GF-D8 (cell line): Measurements from ENCODE around the gene TMED9.

ENCODE experiments used
- DNase-seq: peaks from one replicate; lab custom pipeline; 2025; lab: John Stamatoyannopoulos, UW

The TMED9 gene

DNA sequence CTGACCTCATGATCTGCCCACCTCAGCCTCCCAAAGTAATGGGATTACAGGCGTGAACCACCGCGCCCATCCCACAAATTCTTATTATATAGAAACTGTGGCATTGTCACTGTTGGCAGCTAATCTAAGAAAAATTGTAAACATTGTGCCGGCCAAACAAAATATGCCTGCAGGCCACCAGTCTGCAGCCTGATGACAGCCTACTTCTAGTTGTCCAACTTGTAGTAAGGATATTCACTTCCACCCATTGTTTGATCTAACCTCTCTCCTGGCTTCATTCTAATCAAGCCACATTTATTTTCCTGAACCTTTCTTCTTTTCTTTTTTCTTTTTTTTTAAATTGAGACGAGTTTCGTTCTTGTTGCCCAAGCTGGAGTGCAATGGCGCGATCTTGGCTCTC, 13.7 kb upstream of the TMED9 start:
- DNase-seq: no peak

- no peak for DNase-seq
Observed at GRCh38 chr5:177588413-177588909, 3.5 kb upstream of the TMED9 start.

DNA sequence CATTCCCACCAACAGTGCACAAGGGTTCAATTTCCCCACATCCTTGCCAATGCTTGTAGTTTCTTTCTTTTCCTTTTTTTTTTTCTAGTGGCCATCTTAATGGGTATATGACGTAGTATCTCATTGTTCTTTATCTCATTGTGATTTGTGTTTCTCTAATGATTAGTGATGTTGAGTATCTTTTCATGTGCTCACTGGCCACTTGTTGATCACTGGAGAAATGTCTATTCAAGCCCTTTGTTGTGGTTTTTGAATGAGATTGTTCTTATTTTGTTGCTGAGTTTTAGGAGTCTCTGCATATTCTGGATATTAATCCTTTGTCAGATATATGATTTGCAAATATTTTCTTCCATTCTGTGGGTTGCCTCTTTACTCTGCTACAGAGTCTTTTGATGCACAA, 1.6 kb upstream of the TMED9 start:
- no peak for DNase-seq

- no peak for DNase-seq
Observed at GRCh38 chr5:177591690-177592009, 353 bp upstream of the TMED9 start.

- DNase-seq: no peak
Observed at GRCh38 chr5:177592905-177593304, 902 bp downstream of the TMED9 start.

- DNase-seq: no peak
Observed at GRCh38 chr5:177593511-177593910, 1.5 kb downstream of the TMED9 start.

DNA sequence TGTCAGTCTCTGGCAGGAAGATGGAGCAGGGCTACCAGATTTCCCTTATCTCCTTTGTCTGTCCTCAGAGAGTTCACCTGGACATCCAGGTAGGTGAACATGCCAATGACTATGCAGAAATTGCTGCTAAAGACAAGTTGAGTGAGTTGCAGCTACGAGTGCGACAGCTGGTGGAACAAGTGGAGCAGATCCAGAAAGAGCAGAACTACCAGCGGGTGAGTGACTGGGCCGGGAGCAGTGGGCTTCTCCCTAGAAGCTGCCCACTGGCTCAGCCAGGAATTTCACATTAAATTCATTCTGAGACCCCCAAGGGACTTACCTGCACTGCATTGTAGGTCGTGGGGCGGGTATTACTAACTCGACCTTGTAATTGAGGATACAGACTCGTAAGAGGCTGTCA, 2.1 kb downstream of the TMED9 start:
- no peak for DNase-seq

DNA sequence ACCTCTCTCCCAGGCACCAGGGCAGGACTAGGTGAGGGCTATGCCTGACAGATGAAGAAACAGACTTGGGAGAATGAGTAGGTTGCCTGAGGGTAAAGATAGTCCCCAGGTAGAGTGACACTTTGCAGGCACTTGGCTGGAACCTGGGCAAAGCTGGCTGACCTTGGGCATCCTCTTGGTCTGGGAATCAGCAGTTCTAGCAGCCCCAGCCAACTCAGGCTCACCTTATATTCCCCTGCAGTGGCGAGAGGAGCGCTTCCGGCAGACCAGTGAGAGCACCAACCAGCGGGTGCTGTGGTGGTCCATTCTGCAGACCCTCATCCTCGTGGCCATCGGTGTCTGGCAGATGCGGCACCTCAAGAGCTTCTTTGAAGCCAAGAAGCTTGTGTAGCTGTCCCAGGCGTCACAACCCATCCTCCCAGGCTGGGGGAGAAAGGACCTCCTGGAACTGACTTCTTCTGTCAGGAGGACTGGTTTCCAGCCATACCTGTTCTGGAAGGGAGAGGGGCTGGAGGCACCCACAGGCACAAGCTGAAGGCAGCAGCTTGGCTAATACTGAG, 3.1 kb downstream of the TMED9 start:
- DNase-seq: no peak

- DNase-seq: no peak
Observed at GRCh38 chr5:177595991-177596774, 4.2 kb downstream of the TMED9 start.

DNA sequence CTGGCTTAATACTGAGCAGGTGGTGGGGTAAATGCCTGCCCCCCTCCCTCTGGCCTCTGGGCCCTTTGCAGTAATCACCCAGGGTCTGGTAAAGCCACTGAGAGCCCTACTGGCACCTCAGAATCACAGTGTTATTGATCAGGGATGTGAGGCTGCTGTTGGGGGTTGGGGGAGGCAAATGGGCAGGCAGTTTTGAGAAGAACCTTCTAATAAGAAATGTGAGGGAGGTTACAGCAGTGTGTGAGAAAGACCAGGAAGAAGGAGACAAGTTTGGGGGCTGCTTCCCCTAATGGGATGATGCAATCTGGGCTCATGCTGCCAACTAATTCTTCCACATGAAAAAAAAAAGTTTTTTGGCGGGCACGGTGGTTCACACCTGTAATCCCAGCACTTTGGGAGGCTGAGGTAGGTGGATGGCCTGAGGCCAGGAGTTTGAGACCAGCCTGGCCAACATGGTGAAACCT, 4.8 kb downstream of the TMED9 start:
- DNase-seq: no peak

DNA sequence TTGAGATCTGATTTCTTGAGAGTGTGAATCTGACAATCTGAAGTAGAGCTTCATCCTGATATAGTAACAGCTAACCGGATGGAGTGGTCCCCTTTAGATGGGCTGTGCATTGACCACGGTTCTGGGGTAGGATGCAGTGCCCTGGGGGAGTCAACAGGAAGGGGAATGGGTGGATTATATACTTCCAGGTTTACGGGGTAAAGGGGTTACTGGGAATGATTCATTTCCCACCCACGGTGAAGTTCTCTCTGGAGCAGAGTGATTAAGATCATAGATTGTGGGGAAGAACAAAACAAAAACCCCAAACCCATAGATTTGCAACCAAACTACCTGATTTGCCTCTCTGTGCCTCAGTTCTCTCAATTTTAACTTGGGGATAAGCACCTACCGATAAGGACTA, 6.5 kb downstream of the TMED9 start:
- DNase-seq: no peak

GRCh38 chr5:177599731-177600507, 7.9 kb downstream of the TMED9 start, which contains the start of gene B4GALT7:
B4GALT7 (plus strand) TSS chr5:177600132; CDS start chr5:177600211, 79 bp downstream.
- DNase-seq: no peak

DNA sequence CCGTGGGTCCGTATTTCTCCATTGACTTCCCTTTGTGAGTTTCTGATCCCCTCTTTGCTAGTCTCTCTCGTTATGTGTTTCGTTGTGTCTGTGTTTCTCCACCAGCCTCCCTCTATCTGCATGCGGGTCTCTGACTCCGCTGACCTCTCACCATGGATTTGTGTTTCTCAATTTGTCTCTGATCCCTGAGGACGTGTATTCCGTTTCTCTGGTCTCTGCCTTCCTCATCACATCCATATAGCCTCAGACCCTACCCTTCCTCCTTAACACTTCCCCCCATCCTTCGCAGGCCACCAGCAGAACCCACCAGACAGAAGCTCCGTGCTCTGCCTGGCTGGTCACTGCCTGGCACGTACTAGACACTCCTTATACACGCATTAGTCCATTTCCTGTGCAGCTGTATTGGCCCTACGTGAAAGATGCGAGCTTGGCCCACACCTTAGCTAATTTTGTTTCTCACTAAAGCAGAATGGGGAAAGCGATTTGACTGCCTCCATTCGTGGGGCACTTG, 8.6 kb downstream of the TMED9 start:
- no peak for DNase-seq

DNA sequence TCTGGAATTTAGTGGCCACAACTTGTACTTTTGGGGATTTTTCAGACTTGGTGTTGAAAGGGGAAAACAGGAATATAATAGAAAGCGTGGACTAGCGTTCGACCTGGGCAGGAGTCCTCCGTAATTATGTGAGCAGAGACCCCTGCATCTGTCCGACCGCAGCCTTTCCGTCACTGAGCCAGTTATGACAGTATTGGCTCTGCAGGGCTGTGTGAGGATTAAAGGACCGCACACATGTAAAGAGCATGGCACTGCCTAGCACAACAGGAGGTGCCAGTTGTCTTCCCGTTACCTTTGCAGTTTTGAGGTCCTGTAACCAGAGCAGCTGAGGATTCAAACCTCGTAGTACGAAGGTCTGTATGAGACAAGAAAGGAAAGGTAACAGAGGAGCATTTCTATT, 9.1 kb downstream of the TMED9 start:
- no peak for DNase-seq

DNA sequence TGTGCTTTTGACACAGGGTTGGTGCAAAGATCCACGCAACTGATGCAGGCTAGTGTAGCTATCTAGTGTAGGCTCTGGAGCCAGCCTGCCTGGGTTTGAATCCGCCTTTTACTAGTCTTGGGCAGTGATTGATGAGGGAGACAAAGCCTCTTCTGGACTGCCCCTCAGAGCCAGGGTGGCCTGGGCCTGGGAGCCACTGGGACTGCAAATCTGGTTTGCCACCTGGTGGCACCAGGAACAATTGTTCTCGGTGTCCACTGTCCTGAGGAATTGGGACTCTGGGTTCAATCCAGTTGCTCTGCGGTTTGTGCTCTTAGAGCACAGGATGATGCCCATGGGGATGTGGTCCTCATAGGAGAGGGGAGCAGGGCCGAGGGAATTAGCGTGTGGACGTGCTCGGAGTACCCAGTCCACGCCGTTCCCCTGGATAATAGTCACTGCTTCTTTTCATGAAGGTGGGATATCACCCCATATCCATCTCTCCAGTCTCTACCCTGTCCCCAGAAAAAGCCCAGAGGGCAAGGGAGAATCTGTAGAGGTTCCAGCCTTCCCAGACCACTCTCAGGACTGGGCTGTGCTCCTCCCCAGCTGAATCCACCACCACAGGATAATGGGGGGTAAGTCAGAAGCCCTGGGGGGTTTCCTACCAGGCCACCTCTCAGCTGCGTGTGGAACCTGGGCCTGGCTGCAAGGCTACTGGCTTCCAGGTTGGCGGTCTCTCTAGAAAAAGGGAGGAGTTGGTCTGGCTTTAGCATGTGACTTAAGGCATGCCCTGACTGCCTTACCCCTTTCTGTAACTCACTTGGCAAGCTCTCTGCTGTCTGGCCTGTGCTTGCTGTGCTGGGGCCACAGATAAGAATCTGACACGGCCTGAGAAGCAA, 9.8 kb downstream of the TMED9 start:
- no peak for DNase-seq

GRCh38 chr5:177602458-177602830, 10.4 kb downstream of the TMED9 start:
- DNase-seq: no peak

GRCh38 chr5:177603631-177604030, 11.6 kb downstream of the TMED9 start:
- no peak for DNase-seq

GRCh38 chr5:177604116-177604521, 12.1 kb downstream of the TMED9 start:
- DNase-seq: no peak

- no peak for DNase-seq
Observed at GRCh38 chr5:177604656-177605055, 12.7 kb downstream of the TMED9 start.

DNA sequence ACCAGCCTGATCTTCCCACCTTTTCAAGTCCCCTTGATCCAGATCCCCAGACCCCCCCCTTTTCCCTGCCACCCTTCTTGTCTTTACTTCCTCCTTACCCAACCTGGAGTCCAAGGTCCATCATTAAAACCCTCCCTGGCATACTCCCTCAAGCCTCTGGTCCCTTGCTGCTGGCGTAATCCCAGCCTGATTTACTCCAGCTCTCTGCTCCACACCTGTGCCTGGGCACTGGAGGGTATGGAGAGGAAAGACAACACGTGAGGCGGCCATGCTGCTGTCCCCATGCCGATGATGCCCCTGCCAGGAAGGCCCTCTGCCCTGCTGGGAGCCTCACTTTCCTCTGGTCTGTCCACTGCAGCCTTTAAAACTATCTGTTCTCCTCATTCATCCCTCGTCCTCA, 13.1 kb downstream of the TMED9 start:
- no peak for DNase-seq

DNA sequence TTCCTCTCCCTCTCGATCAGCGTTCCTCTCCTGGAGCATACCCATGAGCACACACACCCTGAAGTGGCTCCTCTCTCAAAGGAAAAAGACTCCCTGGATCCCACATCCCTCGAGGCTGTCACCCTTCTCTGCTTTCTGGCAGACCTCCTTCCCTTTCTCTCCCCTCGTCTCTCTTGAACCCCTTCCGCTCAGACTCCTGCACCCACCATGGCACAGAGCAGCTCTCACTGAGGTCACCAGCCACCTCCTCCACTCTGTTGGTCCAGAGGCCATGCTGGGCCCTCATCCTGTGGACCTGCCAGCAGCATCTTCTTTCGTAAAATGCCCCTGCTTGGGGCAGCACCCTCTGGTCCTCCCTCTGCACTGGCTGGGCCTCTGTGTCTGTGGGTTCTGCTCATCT, 13.7 kb downstream of the TMED9 start:
- DNase-seq: no peak
